Measurements from ENCODE around the gene ST3GAL5.
"Not testable (repeated sequence)": the region's sequence is repeated elsewhere in the genome, so short reads cannot be mapped to it uniquely, and the experiment has no call there.

ST3GAL5 gene

DNA sequence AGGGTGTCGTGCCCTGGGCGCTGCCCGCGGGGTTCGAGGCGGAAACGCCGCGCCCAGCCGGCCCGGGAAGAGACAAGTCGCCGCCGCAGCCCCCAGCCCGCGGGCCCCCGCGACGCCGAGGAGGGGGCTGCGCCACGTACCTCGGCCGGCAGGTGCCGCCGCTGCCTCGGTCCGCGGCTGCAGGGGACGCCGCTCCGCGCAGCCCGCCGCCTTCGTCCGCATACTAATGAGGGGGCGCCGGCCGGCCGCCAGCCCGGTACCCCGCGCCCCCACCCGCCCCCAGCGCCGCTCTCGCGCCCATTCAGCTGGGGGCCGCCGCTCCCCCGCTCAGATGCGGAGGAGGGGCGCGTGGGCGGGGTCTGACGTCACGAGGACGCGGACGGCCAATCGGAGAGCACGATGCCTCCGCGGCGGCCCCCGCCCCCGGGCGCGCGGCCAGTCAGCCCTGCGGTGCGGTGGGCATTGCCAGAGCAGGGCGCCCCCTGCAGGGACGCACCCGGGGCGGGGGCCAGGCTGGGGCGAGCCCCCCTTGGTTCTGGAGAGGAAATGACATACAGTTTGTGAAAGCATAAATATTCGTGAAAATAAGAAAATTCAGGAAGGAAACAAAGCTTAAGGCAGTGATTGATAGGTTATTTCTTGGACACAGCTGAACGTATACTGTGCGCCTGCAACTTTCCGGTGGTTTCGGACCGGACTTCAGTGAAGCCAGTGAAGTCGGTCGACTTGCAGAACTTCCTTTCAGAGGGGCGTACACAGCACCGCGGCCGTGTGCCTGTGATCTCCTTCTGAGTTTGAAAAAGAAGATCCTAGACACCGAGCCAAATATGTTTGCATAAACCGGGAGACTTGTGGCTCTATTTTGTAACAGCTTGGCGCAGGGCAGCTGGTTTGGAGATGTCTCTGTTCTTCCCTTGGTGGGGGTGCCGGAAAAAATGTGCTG, at the start of gene ST3GAL5:
ST3GAL5 (minus strand) TSS at position 307 of the 943 bp plus-strand sequence; CDS start at position 222, 85 bp downstream.
- DNase-seq (ENCODE audit: low read depth in 2 of 2) = peak; percentile 98

DNA sequence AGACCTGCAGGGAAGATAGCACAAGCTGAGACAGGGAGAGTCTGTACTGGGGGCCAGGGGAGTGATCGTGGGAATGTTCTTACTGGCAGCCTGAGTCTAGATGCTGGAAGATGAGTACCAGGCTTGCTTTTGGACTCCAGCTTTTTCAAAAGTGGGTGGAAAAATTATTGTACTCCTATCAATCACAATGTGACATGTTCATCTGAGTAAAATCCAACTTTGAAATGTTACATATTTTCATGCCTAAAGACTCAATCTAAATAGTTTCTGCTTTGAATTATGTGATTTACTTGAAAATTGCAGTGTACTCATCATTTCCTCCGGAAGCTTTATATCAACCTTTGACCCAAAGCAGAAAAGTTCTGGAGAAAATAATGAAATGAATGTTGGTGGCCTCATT, 49.7 kb upstream of the ST3GAL5 start:
- no peak for DNase-seq (ENCODE audit: low read depth in 2 of 2)

GRCh38 chr2:85937069-85937439, 48.3 kb upstream of the ST3GAL5 start:
- DNase-seq (ENCODE audit: low read depth in 2 of 2) = no peak

GRCh38 chr2:85936421-85937068, 47.8 kb upstream of the ST3GAL5 start:
- no peak for DNase-seq (ENCODE audit: low read depth in 2 of 2)

DNA sequence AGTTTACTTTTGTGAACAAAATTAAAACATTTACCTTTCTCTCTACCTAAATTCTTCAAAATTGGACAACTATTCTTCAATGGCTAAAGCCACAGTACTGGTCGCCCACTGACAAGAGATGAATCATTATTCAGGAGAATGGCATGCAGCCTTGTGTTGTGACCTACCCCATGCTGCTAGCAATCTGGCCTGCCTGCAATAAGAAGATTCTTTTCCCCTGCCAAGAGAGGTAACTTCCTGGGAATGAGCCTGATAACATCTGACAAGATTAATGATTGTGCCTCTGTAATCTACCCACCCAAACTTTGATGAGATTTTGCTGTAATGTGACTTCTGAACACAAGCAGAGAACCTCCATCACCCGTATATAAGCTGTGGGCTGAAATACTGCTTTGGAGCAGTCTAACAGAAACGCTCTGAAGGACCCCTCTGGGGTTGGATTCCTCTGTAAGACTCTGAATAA, 47.0 kb upstream of the ST3GAL5 start:
- no peak for DNase-seq (ENCODE audit: low read depth in 2 of 2)

- no peak for DNase-seq (ENCODE audit: low read depth in 2 of 2)
These were observed 46.5 kb upstream of the ST3GAL5 start for GRCh38 chr2:85935170-85935745.

GRCh38 chr2:85933753-85934594, 45.2 kb upstream of the ST3GAL5 start:
- no peak for DNase-seq (ENCODE audit: low read depth in 2 of 2)

GRCh38 chr2:85931151-85931550, 42.4 kb upstream of the ST3GAL5 start:
- not testable (repeated sequence) for DNase-seq (ENCODE audit: low read depth in 2 of 2)

DNA sequence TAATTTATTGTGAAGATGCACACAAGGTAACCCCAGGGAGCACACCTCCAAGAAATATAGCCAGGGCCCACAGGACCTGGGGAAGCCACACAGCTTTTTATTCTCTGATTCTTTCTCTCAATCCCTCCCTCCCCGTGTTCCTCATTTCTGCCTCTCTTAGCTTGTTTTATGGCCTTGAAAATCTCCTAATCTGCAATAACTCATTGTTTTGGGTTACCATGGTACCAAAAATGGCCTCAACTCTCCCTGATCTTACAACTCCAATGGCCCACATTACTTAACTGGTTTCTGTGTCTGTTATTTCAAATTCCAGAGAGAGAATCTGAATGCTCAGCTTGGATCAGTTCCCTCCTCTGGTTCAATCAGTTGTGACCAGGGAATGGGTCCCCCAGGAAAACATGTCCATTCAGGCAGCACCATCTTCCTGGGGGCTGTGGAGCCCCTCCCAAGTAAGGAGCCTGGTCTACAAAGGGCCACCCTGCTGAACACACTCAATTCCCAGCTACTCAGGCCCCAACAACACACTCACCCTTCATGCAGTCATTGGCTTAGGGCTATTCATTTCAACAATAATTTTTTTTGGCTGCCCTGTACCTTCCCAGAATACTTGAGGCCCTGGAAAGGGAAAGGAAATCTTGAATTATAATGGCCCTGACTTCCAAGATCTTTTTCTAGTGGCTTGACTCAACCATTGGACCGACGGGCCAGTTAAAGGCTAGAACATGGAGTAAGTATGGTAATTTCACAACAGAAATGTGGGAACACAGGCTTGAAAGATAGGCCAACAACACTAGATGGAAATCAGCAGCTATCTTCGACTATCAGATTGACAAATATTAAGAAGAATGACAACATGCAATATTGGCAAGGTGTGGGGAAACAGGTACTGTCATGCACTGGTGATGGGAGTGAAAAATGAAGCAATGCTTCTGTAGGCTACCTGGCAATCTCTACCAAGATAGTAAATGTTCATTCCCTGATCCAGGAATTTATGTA, 41.6 kb upstream of the ST3GAL5 start:
- no peak for DNase-seq (ENCODE audit: low read depth in 2 of 2)

DNA sequence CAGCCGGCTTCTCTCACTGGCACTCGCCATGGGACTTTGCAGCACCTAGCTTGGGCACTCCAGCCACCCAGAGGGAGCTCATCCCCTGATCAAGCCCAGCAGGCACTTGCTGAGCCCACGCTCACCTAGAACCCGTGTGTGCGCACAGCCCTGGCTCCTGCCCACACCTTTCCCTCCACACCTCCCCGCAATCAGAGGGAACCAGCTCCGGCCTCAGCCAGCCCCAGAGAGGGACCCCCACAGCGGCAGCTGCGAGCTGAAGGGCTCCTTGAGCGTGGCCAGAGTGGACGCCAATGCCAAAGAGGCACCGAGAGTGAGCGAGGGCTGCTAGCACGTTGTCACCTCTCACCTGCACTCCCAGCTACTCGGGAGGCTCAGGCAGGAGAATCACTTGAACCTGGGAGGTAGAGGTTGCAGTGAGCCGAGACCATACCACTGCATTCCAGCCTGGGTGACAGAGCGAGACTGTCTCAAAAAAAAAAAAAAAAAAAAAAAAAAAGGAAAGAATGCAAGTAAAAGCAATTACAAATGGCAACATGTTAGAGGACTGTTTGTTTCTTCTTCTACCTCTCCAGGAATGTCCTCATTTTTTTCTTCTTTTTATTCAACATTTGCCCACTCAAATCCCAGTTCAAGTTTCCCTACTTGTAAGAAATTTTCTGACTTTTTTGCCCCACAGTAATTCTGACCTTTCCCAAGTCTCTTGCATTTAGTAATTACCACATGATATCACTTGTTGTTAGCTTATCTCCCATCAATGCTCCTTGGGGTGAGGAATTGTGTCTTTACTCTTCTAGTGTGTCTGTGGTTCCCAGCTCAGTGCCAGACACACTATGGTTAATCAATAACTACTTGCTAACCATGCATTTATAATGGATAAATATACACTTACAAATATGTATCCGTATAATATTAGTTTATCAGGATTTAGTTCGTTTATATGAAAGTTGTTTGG, 40.6 kb upstream of the ST3GAL5 start:
- DNase-seq (ENCODE audit: low read depth in 2 of 2) = no peak

- no peak for DNase-seq (ENCODE audit: low read depth in 2 of 2)
These were observed 38.3 kb upstream of the ST3GAL5 start for GRCh38 chr2:85926931-85927661.

- DNase-seq (ENCODE audit: low read depth in 2 of 2) = no peak
These were observed 37.7 kb upstream of the ST3GAL5 start for GRCh38 chr2:85926526-85926925.

GRCh38 chr2:85925216-85925671, 36.5 kb upstream of the ST3GAL5 start:
- DNase-seq (ENCODE audit: low read depth in 2 of 2) = no peak

GRCh38 chr2:85924522-85924921, 35.7 kb upstream of the ST3GAL5 start:
- DNase-seq (ENCODE audit: low read depth in 2 of 2) = no peak

- DNase-seq (ENCODE audit: low read depth in 2 of 2) = no peak
These were observed 33.4 kb upstream of the ST3GAL5 start for GRCh38 chr2:85922199-85922598.

DNA sequence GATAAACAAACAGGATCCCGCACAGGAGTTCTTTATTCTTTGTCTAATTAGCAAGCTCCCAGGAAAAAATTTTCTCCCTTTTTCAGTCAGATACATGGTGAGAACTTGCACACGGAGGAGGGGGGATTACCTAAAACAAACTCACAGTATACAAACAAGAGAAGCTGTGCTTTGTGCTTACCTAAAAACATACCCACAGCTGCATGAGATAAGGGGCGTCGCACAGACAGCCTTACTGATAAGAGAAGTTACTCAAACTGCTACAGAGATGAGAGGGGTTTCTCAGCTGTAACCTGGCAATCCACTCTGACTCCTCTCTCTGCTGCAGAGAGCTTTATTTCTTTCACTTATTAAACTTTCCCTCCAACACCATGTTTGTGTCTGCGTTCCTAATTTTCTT, 32.9 kb upstream of the ST3GAL5 start:
- no peak for DNase-seq (ENCODE audit: low read depth in 2 of 2)

DNA sequence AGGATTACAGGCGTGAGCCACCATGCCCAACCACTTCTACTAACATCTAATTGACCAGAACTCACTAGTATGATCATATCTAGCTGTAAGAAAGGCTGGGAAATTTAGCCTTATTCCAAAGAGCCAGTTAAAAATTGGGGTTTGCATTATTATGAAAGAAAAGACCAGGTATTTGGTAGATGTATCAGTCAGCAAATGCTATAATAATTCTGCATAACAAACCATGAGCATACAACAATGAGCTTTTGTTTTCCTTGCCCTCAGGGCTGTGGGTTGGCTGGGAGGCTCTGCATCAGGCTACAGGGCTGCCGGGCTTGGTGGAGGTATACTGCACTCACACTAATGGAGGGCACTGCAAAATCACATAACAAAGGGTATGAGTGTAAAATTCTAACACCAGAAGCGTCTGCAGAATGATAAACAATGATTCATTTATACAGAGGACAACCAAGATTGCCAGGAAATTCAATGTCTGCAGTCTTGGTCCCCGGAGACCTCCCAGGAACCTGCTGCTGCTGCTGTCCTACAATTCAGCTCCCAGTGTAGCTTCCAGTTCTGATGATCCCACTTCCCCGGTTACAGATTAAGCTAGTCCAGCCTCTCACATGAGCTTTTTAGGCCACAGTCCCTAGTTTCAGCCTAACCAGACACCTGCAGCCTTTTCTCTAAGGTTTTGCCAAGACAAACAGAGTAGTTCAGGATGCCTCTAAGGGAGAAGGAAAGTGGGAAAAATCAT, 32.2 kb upstream of the ST3GAL5 start:
- no peak for DNase-seq (ENCODE audit: low read depth in 2 of 2)

Data from stimulated activated CD4-positive, alpha-beta T cell treated with anti-CD3 and anti-CD28 coated beads, Interleukin-1b, Interleukin-23, amount 100 ng/mL, for 4 hours (primary cell).